Stimulated activated CD8-positive, alpha-beta memory T cell treated with anti-CD3 and anti-CD28 coated beads, Interleukin-7, amount 100 ng/mL, for 4 hours (primary cell): ENCODE data around the gene ADAMTS3.

Experiments
- DNase-seq, 2 donors: peaks; one replicate each; pipeline ENCODE4 v3.0.0-alpha.2; 2020; ENCODE audit warnings: low read depth in 2 of 2

ADAMTS3 gene

DNA sequence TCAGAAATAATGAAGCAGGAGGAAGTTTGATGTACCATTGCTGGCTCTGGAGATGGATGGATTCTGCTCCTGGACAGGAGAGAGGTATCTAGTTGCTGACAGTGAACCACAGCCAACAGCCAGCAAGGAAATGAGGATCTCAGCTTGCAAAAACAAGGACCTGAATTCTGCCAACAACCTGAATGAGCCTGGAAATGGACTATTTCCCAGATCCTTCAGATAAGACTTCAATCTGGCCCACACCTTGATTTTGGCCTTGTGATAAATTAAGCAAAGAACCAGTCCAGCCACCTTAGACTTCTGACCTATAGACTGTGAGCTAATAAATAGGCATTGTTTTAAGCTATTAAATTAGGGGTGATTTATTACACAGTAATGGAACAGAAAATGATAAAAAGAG is 220.3 kb downstream of the ADAMTS3 start:
- DNase-seq, result no peak

DNA sequence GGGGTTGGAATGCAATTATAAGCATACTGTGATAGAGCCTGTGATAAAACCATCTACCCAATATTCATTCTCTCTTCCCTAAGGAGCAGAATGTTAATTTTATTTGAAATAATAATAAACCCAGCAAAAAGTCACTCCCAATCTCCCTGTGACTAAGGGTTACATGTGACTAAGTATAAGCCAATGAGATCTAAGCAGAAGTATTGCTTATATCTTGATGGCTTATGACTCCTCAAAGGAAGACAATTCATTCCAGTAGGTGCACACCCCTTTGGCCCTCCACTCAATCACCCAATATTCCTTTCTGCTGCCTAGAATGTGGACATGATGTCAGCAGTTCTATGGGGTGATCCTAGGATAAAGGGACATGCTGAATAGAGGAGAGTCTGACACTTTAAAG is 224.6 kb downstream of the ADAMTS3 start:
- no peak for DNase-seq

DNA sequence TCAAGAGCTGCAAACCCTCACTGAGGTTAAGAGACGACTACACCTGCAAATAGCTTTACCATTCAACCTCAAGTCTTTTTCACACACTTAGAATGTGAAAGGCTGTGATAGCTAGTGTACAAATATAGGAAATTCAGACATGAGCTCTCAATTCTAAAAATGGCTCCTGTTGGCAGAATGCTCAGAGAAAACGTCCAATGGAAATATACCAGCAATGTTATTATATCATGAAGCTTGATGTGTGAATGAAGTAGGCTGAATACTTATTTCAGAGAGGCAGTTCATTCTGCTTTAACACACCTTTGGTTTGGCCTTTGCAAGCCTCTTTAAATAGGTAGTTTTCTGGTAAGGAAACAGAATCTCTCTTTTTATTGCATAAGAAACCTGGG is 227.6 kb downstream of the ADAMTS3 start:
- DNase-seq, result no peak

DNA sequence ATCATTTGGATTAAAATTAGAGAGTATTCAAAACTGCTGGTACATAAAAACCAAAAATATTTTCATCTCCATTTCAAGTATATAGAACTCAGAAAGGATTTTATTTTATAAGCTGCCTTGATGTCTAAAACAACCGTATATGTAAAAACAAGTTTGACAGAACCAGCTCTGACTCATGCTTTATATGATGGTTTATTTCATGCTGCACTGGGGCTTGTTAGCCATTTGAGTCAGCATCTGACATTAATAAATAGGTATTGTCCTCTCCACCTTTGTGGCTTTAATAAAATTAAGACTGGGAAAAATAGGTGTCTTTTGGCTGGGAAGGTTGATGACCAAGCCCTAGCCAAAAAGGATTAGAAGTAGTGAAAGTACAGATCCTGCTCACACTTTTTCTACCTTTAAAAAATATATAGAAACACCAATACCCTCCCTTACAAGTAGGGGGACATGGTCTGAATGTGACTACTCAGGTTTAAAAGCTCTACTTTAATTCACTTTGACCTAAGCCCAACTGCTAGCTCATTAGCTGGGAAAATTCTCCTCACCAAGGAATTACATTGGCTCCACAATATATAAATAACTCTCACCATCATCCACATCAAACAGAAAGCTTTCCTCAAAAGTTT is 228.1 kb downstream of the ADAMTS3 start:
- no peak for DNase-seq

DNA sequence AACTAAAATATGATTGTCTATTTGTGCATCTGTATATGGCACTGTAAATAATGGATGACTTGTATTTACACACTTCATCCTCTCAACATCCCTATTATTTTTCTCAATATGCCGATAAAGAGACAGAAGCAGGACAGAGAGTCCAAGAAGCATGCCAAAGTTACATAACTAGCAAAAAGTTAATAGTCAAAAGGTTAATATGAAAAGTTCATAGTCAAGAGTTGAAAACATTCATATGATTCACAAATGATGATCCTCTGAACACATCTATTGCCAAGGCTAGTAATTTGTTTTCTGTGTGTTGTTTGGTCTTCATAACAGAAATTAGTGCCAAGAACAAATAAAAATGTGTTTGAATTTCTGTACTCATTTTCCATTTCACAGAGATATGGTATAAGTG is 231.0 kb downstream of the ADAMTS3 start:
- no peak for DNase-seq

DNA sequence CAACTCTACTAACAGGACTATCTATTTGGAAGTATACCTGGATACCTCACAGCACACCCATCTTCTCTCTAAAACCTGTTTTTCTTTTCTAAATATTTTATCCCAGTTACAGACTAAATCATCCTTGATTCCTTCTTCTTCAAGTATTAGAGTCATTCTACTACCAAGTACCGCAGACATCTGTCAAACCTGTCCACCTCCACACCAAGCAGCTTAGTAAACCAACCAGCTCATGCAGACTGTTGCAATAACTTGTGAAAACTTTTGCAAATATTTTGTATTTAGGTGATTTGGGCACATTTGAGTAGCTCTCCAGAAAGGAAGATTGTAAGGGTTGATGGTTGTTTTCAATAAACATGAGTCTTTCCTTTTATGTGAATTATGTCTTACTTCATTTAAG is 238.6 kb downstream of the ADAMTS3 start:
- no peak for DNase-seq

DNA sequence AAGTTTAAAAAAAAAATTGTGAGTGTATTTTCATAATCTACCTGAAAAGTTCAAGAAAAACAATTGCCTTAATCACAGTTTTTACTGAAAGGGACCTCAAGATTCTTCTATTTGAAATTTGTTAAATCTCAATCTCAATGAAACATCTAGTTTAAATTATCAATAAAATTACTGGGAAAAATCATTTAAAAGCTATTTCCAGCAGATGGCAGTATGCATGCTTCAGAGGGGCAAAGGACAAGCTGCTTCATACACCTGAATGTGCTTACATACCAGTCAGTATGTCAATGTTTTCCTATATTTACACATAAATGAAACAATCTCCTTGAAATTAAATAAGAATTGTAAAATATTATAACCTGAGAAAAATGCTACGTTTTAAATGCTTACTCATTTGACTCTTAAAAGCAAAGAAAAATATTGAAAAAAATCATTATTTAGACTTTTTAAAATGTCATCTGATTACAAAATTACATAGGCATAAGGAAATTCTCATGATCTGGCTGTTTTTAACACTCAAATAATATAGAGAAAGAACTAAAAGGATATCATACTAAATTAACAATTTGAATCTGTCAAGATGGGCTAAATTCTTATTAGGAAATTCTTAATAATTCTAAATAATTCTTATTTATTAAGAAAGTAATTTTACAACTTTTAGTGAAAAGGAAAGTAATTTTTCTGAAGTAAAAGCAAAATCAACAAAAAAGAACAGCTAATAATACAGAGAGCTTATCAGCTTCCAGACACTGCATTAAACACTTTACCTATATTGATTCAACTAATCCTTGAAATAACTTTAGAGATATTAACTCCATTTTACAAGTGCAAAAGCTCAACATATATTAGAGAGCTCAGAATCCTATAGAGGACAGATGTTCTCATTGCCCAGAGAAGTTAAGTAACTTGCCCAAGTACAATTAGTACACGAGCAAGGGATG is 242.1 kb downstream of the ADAMTS3 start:
- DNase-seq, result no peak

DNA sequence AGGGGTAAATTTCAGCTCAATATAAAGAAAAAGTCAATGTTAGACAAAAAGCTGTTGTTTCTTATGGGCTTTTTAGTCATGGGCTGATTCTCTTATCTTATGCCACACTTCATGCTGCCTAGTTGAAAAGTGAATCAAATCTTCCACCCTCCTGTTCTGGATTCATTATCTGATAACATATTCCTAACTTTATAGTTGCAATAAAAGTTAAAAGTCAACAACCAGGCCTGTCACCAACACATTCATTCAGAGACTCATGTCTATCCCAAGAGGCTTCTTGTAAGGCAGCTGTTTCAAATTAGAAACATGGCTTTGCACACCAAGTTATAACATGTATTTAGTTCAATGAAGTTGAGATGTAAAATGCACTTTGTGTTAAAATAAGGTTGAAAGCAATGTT is 243.8 kb downstream of the ADAMTS3 start:
- DNase-seq, result no peak

DNA sequence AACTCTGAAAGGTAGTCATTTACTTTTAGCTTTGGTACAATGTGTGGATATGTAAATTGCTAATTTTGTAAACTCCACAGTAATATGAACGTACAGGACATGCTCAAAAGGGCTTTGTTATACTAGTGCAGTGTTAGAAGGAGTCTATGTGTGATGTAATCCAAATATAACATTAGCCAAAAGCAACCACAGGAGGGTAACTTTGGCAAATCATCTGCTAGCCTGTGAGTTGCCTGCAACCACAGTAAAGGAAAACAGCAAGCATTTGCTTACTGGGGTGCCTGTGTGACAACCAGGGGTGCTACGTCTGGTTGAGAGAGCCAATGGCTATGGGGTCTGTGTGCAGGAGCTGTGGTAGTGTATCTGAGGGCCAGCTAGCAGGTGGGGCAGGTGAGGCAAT is 245.8 kb downstream of the ADAMTS3 start:
- DNase-seq, result no peak

DNA sequence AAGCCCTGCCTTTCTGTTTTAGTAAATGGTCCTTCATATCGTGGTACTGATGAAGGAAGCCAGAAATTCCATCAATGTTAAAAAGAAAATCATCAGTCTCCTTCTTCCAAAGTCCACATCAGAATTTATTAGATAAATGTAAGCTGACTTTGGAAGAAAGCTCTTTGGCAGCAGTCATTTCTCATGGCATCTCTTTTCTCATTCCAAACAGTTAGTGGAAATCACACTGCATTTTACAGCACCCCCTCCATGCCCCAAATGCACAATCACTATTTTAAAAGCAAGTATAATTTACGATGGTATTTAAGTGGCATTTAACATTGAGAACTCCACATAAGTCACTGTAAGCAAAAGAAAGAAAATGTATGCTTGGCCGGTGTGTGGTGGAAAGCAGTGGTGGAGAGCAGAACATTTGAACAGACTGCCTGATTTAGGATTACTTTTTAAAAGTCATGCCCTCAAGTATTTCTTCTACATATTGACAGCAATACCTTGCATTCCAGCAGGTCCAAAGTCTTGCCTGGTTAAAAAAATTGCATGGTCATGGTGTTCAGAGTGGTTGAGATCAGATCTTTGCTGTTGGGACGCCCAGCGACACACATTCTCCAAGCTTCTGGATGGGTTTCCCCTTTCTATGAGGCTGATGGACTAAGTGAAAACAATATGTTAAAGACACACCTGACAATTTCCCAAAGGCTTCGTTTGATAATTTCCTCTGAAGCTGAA is 248.6 kb downstream of the ADAMTS3 start:
- DNase-seq, result no peak

DNA sequence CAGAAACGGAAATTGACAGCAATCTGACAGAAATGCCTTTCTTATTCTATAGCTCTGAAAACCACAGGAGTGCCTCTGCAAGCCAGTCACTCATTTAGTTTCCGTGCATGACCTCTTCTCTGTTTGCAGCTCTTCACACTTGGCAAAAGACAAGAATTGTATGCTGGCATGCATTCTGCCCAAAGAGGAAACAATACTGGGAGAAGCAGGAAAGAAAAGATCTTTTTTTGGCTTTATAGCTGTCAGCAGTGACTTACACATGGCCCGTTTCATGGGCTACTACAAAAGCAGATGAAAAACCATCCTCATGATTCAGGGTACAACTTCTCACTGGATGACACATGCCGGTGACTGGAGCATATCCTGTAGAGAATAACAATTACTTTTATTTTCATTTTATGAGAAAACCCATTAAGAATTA is 249.4 kb downstream of the ADAMTS3 start:
- no peak for DNase-seq

DNA sequence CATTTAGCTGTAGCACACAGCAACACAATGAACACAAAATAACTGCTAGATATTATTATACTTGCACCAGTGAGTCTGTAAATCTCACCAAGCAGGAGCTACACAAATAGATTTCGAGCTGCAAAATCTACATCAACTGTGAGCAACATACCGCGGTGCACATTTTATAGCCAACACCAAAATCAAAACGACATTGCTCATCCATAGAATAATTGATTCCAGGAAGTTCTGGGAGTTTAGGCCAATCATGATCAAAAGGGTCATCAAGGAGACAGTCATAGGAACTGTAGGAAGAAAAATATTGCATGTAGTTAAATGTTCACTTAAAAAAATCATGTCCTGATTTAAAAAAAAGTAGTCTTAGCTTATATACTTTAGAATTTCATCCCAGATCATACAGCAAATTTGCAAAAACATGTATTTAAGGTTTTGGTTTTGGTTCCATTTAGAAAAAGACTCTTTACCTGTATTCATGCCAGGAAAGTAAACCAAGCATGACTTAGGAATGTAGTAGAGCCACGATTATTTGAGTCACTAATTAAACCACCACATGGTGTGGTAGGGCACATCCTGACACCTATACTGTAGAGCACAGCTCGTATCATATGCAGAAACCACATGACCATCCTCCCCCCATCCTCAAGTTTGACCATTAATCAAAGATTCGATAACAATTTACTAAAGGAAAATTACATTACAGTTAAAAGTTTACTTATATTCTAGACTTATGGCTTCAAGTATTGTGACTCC is 250.4 kb downstream of the ADAMTS3 start:
- no peak for DNase-seq

DNA sequence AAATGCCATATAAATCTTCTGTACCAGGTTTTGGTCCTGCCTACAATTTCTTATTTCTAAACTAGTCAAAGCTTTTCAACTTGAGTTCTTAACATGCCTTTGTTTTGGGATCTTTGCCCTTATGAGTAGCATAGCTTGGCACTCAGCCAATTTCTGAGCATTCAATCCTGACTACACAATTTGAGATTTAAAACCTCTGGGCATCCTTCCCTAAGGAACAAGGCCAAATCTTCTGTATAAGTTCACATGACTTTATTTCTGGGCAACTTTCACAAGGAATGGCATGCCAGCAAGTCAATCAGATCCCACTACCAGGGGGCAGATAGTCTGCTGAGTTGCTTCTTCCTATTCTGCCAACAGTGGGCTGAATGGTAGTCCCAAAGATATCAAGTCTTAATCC is 254.2 kb downstream of the ADAMTS3 start:
- no peak for DNase-seq

DNA sequence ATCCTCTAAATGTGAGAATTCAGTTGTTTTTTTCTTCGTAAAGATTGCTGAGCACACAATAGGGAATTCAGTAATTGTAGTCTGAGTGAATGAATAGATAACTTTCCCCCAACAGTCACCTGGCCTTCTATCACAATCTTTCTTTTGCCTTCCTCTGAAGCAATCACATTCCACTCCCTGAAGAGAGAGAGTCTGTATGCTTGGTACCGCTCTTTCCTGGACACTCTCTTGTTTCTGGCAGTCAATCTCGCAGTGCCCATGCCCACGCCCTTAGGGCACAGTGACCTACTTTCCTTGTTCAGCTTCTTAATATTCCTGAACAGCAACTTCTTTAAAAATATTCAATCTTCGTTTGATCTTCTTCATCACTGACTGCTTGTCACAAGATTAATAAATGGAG is 255.9 kb downstream of the ADAMTS3 start:
- DNase-seq, result no peak

DNA sequence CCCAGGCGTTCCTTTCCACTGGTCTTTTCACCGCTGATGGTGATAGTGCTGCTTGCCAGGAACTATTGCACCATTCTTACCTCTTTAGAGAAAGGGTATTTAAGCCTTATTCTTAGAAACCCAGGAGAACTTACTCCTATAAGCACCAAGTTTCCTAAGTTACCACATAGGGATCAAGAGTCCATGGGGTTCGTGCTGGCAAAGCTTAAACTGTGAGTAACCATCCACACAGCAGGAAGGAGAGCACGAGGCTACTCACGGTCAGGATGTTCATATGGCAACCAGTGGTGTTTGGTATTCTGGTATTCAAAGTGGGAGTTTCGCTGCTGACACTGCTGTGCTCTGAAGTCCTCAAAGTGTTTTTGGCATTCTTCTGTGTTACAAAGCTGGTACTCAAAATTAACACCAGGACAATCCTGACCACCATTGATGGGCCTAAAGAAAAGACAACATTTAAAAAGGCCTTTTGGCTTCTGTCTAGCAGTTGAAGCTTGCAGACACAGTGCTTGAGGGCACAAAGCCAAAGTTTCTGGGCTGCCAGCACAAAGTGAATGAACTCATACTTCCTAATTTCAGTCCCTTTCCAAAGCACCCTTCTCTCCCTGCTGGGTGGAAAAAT is 256.9 kb downstream of the ADAMTS3 start:
- DNase-seq, result no peak

DNA sequence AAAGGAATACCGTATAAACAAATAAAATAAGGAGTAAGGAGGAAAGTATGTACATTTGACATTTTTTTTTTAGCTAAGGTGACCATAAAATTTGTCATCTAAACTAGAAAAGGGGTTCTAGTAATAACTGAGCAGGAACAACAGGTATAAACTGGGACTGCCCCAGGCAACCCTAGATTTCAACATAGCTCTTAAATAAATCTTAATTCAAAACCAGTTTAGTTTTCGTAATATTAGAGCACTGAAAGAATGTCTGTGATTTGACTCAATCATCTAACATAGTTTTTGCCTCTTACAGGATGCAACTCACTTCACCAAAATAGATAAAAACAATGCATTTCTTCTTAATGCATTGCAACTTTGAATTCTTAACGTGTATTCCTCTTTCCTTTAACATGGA is 257.7 kb downstream of the ADAMTS3 start:
- DNase-seq, result no peak

DNA sequence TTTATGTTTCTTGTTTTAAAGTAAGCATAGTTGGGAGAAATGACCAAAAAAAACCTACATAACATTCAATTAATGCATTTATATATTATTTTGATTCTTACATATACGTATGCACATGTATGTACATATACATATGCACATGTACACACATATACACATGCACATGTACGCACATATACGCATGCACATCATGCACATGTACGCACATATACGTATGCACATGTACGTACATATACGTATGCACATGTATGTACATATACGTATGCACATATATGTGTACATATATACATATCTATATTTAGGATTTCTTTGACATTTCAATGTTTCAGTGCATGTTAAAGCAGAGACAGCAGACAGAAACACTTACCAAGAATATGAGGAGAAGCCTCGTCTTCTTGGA is 263.4 kb downstream of the ADAMTS3 start:
- no peak for DNase-seq

DNA sequence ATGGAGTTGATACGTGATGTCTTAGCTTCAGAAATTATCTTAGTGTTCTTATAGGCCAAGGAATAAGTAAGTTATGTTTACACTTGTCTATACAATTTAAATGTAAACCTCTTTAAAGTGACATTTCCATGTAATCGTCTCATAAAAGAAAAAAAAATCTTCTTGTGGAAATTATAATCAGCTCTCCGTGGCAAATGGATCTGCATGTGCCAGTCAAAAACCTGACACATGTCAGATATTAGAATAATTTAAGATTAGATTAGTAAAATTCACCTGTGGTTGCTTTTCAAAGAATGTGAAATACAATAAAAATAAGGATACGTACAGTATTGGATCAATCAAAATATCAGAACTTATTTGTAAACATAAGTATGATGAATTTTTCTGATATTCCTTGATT is 263.9 kb downstream of the ADAMTS3 start:
- DNase-seq, result no peak

DNA sequence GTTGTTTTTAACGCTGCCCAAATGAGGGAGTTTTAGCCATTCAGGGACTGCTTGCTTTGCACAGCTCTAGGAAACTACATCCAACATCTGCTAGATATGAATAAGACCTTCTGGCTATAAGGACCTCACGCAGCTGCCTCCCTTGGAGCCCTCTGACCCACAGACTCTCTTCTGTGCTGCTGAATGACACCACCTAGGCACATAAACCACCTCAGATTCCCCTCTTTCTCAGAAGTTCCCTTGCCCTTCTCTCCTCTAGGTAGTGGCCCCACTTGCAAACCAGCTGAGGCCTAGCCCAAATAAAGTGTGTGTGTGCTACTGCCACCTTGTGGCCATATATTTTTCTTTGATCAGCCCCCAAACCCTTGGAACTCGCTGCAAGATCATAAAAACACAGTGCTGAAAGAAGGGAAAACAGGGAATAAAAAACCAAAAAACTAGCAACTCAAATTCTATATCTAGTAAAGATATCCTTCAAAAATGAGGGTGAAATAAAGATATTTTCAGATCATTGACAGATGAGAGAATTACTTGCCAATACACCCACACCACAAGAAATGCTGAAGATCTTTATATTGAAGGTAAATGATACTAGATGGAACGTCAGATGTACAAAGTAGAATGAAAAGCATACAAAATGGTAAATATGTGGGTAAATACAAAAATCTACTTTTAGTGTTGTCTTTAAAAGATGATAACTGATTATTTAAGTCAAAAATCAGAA is 265.9 kb downstream of the ADAMTS3 start:
- no peak for DNase-seq

DNA sequence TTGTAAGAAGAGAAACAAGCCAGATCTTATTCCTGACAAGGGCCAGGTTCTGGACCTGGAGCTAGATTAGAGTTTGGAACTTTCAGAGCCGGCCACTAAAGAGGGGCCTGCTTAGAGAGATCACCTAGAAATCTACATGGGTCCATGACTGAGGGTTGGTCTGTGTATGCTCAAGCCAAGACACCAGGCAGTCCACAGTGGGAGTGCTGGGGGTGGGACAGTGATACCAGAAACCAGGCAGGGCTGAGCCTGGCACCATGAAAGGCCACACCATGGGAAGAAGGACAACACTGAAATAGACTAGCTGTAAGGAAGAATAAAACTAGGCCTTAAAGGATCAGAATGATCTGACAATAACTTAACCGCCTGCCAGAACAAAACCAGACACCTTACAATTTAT is 267.3 kb downstream of the ADAMTS3 start:
- no peak for DNase-seq

DNA sequence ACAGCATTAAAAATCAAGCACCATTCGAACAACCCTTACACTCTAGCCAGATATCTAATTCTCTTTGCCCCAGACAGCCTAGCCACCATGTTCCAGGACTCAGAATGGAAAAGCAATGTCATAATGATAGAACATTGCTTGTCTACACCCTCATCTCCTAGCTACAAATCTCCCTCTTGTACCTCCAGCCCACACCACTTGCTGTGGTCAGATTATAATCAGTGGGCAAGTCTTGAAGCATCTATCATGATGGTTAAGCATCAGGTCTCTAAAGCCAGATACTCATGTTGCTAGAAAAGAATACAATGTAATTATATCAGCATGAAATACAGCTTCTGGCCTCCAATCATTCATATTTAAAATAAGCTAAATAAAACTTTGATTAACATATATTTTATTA is 268.9 kb downstream of the ADAMTS3 start:
- DNase-seq, result no peak
